ENCODE data around the gene LIN7C. TPM values are rescaled to one million over a fixed set of nuclear protein-coding genes. Genes with fewer than 3 reads are reported as not detected.

LIN7C gene
- total RNA-seq, 1 donor from 2014 or later = 283 TPM

GRCh38 chr11:27444801-27445215 lies 61.8 kb downstream of the LIN7C start:
- no peak for DNase-seq

Small RNA genes within 50 kb of the gene (small RNA-seq; reads per million reads assigned to genes)
- gene AC100771.1 = not detected
- not detected for gene MIR8087
- not detected for gene RNA5SP339

Other genes with a start within 250 kb of the LIN7C start
- gene CCDC34, start 143.6 kb downstream of the LIN7C start, total RNA-seq = 5.9 TPM
- 19.0 TPM for gene LGR4, start 34.0 kb downstream of the LIN7C start, total RNA-seq
- gene BDNF, start 193.7 kb upstream of the LIN7C start, total RNA-seq = 0.78 TPM